ENCODE measurements around the gene SELENOF.
A peak's percentile ranks its signal among the peaks of the same experiment; 100 is the strongest.

The SELENOF gene

GRCh38 chr1:86913896-86914600 lies at the start of gene SELENOF:
Gene SELENOF, minus strand, starts transcription at chr1:86914126. Its CDS starts 15 bp downstream, at chr1:86914111.
- FAIRE-seq (peak; percentile 95), DNase-seq (ENCODE audit: low spot score) (peak; percentile 99)

- FAIRE-seq (no peak), DNase-seq (ENCODE audit: low spot score) (no peak)
Measured at GRCh38 chr1:86960548-86960947, 46.6 kb upstream of the SELENOF start.

GRCh38 chr1:86957221-86957620 lies 43.3 kb upstream of the SELENOF start:
- DNase-seq (ENCODE audit: low spot score), result no peak
- FAIRE-seq, result no peak

- FAIRE-seq, result no peak
- no peak for DNase-seq (ENCODE audit: low spot score)
Measured at GRCh38 chr1:86956221-86956620, 42.3 kb upstream of the SELENOF start.

- DNase-seq (ENCODE audit: low spot score) (no peak), FAIRE-seq (no peak)
Measured at GRCh38 chr1:86955678-86956077, 41.8 kb upstream of the SELENOF start.

- DNase-seq (ENCODE audit: low spot score), result no peak
- FAIRE-seq, result no peak
Measured at GRCh38 chr1:86953167-86953566, 39.2 kb upstream of the SELENOF start.

GRCh38 chr1:86951430-86951829 lies 37.5 kb upstream of the SELENOF start:
- no peak for FAIRE-seq
- DNase-seq (ENCODE audit: low spot score), result no peak

GRCh38 chr1:86950712-86951419 lies 36.9 kb upstream of the SELENOF start:
- DNase-seq (ENCODE audit: low spot score), result no peak
- FAIRE-seq, result no peak

GRCh38 chr1:86948212-86948611 lies 34.3 kb upstream of the SELENOF start:
- FAIRE-seq (no peak), DNase-seq (ENCODE audit: low spot score) (no peak)

- DNase-seq (ENCODE audit: low spot score) (no peak), FAIRE-seq (peak; percentile 45)
Measured at GRCh38 chr1:86942743-86943142, 28.8 kb upstream of the SELENOF start.

GRCh38 chr1:86942042-86942441 lies 28.1 kb upstream of the SELENOF start:
- FAIRE-seq (no peak), DNase-seq (ENCODE audit: low spot score) (no peak)

- FAIRE-seq (no peak), DNase-seq (ENCODE audit: low spot score) (no peak)
Measured at GRCh38 chr1:86940599-86940998, 26.7 kb upstream of the SELENOF start.

- FAIRE-seq, result no peak
- DNase-seq (ENCODE audit: low spot score), result no peak
Measured at GRCh38 chr1:86939406-86939805, 25.5 kb upstream of the SELENOF start.

- DNase-seq (ENCODE audit: low spot score), result no peak
Measured at GRCh38 chr1:86938855-86939254, 24.9 kb upstream of the SELENOF start.

GRCh38 chr1:86938450-86938849 lies 24.5 kb upstream of the SELENOF start:
- no peak for DNase-seq (ENCODE audit: low spot score)
- peak; percentile 70 for FAIRE-seq

More at GRCh38 chr1:86938855-86939254, 24.9 kb upstream of the SELENOF start:
- peak; percentile 29 for FAIRE-seq

- DNase-seq (ENCODE audit: low spot score), result no peak
- FAIRE-seq, result no peak
Measured at GRCh38 chr1:86933562-86934377, 19.8 kb upstream of the SELENOF start.

GRCh38 chr1:86933051-86933450 lies 19.1 kb upstream of the SELENOF start:
- no peak for FAIRE-seq

GRCh38 chr1:86928819-86929218 lies 14.9 kb upstream of the SELENOF start:
- DNase-seq (ENCODE audit: low spot score) (no peak), FAIRE-seq (peak; percentile 8)

More at GRCh38 chr1:86933051-86933450, 19.1 kb upstream of the SELENOF start:
- no peak for DNase-seq (ENCODE audit: low spot score)

- FAIRE-seq, result no peak
- DNase-seq (ENCODE audit: low spot score), result no peak
Measured at GRCh38 chr1:86926883-86927282, 13.0 kb upstream of the SELENOF start.

- DNase-seq (ENCODE audit: low spot score), result no peak
- no peak for FAIRE-seq
Measured at GRCh38 chr1:86925742-86926141, 11.8 kb upstream of the SELENOF start.

- FAIRE-seq, result no peak
- no peak for DNase-seq (ENCODE audit: low spot score)
Measured at GRCh38 chr1:86924324-86924960, 10.5 kb upstream of the SELENOF start.

Data from RCC 7860 (cell line).